Naive thymus-derived CD8-positive, alpha-beta T cell (primary cell): Measurements from ENCODE around the gene TRAF3IP1. TPM values are rescaled to one million over a fixed set of nuclear protein-coding genes. Genes with fewer than 3 reads are reported as not detected.
"Not testable (repeated sequence)": the region's sequence is repeated elsewhere in the genome, so short reads cannot be mapped to it uniquely, and the experiment has no call there.

ENCODE experiments used
- ATAC-seq, 2 donors: fragments of 150-1000 bp; cut with Tn5 transposase in 1 of 2; sonication (Bioruptor Pico), chemical (Tn5 transposase) in 1 of 2; 1 replicate in 1 of 2; 2 replicates in 1 of 2; pipeline ENCODE4 v1.10.0; 2021; ENCODE audit warnings: mild to moderate bottlenecking in 2 of 2, moderate library complexity in 2 of 2
- POLR2A ChIA-PET: fragments of 350-600 bp; sonication (Branson Sonifier 250); formaldehyde crosslinking; loops from one replicate; lab custom pipeline; 2021; ENCODE audit warnings: antibody characterized with exemption; lab: Charles Lee
- DNase-seq, 10 donors: peaks; one replicate each; pipeline versions ENCODE4 v3.0.0 to v3.0.0-alpha.2; 2020 to 2022
- H3K27ac Mint-ChIP-seq, 10 donors: one replicate each; pipeline ENCODE4 v1.8.0; 2020 to 2022; ENCODE audit warnings: mild to moderate bottlenecking in 10 of 10, mixed read lengths in 10 of 10, moderate library complexity in 4 of 10, inconsistent platforms in 1 of 10
- H3K27me3 Mint-ChIP-seq, 5 donors: one replicate each; pipeline ENCODE4 v1.8.0; 2021 to 2022; ENCODE audit warnings: mixed read lengths in 5 of 5
- H3K36me3 Mint-ChIP-seq, 3 donors: one replicate each; pipeline ENCODE4 v1.8.0; 2020 to 2022; ENCODE audit warnings: mixed read lengths in 3 of 3, mild to moderate bottlenecking in 2 of 3, inconsistent platforms in 1 of 3
- H3K4me1 Mint-ChIP-seq, 4 donors: one replicate each; pipeline ENCODE4 v1.8.0; 2021 to 2022; ENCODE audit warnings: mixed read lengths in 4 of 4
- H3K4me3 Mint-ChIP-seq, 10 donors: one replicate each; pipeline ENCODE4 v1.8.0; 2020 to 2022; ENCODE audit warnings: mild to moderate bottlenecking in 10 of 10, mixed read lengths in 10 of 10, moderate library complexity in 6 of 10, inconsistent platforms in 1 of 10
- H3K9me3 Mint-ChIP-seq, 9 donors: one replicate each; pipeline ENCODE4 v1.8.0; 2020 to 2022; ENCODE audit warnings: mixed read lengths in 9 of 9, mild to moderate bottlenecking in 3 of 9, inconsistent platforms in 1 of 9, moderate library complexity in 1 of 9
- polyA plus RNA-seq, 3 donors: library from polyadenylated mRNA; unstranded; fragments of 300-500 nt; fragmentation: Illumina TruSeq; gene quantifications; one replicate each; pipeline ENCODE4 v1.2.3, GENCODE V29; 2021
- total RNA-seq, 8 experiments: library from RNA in 2 of 8; stranded (reverse) in 2 of 8; gene quantifications; one replicate each; pipeline ENCODE4 v1.2.3 and lab custom pipeline; 2021 to 2026

The TRAF3IP1 gene
- total RNA-seq: 1 to 10 TPM; 8.3 to 9.8 TPM
- polyA plus RNA-seq: 1 to 10 TPM; 4.8 to 6.7 (median 5.0) TPM
- total RNA-seq (lab: John Stamatoyannopoulos, UW): 14.0 to 23.6 (median 17.0) reads per million in 6 experiments

- Mint-ChIP-seq H3K36me3 (peaks cover 0 to 5% (median 0%) of the 10 kb centered on the region in 3 donors), H3K4me3 (peak within 1 kb of the TSS; percentile 75 to 90 (median 82)), H3K4me1 (peaks cover 7 to 22% (median 15%) of the 10 kb centered on the region in 4 donors), H3K27me3 (peaks cover 0 to 5% (median 2%) of the 10 kb centered on the region in 5 donors), H3K27ac (peak within 1 kb of the TSS in 7 of 10 donors; percentile 31 to 83 (median 73)), H3K9me3 (no peaks in the 10 kb centered on the region)
- POLR2A ChIA-PET: interaction anchor here (1.2 kb wide), 1 partner anchor 31 kb away, joined by 4 read pairs; no protein-coding TSS in a partner anchor
- ATAC-seq (peak; percentile 93 to 97), DNase-seq (peak; percentile 73 to 92 (median 86))
Measured at GRCh38 chr2:238320246-238320647, at the start of gene TRAF3IP1. Gene TRAF3IP1 (plus strand): TSS chr2:238320518. CDS start chr2:238320663, 145 bp downstream.

DNA sequence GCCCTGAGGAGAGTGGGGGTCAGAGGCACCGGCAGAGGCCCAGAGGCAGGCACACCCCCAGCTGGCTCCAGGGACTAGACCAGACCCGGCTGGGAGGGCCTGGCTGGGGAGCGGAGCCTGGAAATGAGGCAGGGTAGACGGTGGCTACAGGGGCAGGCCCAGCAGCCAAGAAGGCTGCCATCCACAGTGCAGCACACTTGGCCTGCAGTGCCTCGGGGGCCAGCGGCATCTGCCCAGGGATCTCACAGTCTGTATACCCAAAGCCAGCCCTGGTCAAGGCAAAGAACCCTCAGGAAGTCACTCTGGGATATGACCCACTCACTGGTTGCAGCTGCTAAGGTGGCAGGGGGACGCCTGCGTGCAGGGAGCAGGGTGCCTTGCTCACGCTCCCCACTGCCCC, 49.7 kb upstream of the TRAF3IP1 start:
- DNase-seq (no peak), ATAC-seq (no peak)
- Mint-ChIP-seq H3K4me3 (no peak overlapping the region), H3K4me1 (peaks cover 0 to 3% (median 0%) of the 10 kb centered on the region in 4 donors), H3K9me3 (no peaks in the 10 kb centered on the region), H3K36me3 (peaks cover 0 to 83% (median 7%) of the 10 kb centered on the region in 3 donors), H3K27ac (no peak overlapping the region), H3K27me3 (no peaks in the 10 kb centered on the region)
- POLR2A ChIA-PET: no interaction called here

- H3K4me3 Mint-ChIP-seq: no peak overlapping the region
- H3K36me3 Mint-ChIP-seq: peaks cover 0 to 83% (median 8%) of the 10 kb centered on the region in 3 donors
- H3K4me1 Mint-ChIP-seq: peaks cover 0 to 3% (median 0%) of the 10 kb centered on the region in 4 donors
- ATAC-seq: no peak
- no peak overlapping the region for H3K27ac Mint-ChIP-seq
- no peaks in the 10 kb centered on the region for H3K27me3 Mint-ChIP-seq
- no peak for DNase-seq
- POLR2A ChIA-PET: no interaction called here
- no peaks in the 10 kb centered on the region for H3K9me3 Mint-ChIP-seq
Measured at GRCh38 chr2:238271061-238271554, 49.2 kb upstream of the TRAF3IP1 start.

DNA sequence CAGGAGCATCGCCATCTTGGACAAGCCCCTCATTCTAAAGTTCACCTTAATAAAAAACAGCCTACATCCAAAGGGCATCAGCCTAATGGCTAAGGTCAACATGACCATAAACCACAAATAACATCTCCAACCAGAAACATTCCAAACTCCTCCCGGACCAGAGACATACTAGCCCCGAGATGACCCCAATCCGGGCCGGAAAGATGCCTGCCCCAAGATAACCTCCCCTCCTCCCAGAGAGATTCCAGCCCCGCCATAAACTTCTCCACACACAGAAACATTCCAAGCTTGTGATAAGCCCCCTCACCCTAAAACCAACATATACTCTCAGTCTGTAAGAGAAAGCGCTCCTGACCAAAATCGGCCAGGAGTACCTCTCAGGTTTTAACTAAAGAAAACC, 48.6 kb upstream of the TRAF3IP1 start:
- POLR2A ChIA-PET, H3K9me3 Mint-ChIP-seq, H3K4me1 Mint-ChIP-seq, ATAC-seq, DNase-seq, H3K4me3 Mint-ChIP-seq, H3K27ac Mint-ChIP-seq, H3K27me3 Mint-ChIP-seq: not testable (repeated sequence)
- peaks cover 0 to 83% (median 9%) of the 10 kb centered on the region in 3 donors for H3K36me3 Mint-ChIP-seq

DNA sequence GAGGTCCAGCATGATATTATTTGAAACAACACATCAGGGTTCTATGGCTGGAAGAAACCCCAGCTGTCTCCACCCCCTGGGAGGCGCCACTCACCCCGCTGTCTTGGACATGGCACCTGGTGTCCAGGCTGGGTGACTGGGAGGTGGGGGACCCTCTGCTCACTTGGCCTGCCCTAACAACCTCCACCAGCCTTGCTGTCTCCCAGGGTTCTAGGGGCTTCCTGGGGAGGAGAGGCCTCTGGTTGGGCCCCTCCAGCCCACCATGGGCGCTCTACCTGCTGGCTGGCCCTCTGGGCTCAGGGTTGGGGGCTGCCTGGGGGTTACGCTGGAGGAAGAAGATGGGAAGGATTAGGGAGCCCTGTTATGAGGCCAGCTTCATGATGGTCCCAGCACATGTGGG, 48.2 kb upstream of the TRAF3IP1 start:
- no peak for DNase-seq
- POLR2A ChIA-PET: no interaction called here
- Mint-ChIP-seq H3K27me3 (no peaks in the 10 kb centered on the region), H3K27ac (no peak overlapping the region), H3K4me3 (no peak overlapping the region), H3K4me1 (peaks cover 0 to 2% (median 0%) of the 10 kb centered on the region in 4 donors), H3K36me3 (peaks cover 0 to 85% (median 9%) of the 10 kb centered on the region in 3 donors), H3K9me3 (no peaks in the 10 kb centered on the region)
- no peak for ATAC-seq

DNA sequence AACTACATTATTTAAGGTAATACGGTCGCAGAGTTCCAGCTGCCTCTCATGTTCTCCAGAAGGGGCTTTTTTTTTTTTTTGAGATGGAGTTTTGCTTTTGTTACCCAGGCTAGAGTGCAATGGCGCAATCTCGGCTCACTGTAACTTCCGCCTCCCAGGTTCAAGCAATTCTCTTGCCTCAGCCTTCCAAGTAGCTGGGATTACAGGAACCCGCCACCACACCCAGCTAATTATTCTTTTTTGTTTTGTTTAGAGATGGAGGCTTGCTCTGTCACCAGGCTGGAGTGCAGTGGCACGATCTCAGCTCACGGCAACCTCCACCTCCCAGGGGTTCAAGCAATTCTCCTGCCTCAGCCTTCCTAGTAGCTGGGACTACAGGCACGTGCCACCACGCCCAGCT, 46.9 kb upstream of the TRAF3IP1 start:
- H3K27me3 Mint-ChIP-seq, H3K4me3 Mint-ChIP-seq, ATAC-seq, H3K9me3 Mint-ChIP-seq, H3K27ac Mint-ChIP-seq, DNase-seq, H3K4me1 Mint-ChIP-seq: not testable (repeated sequence)
- peaks cover 0 to 90% (median 7%) of the 10 kb centered on the region in 3 donors for H3K36me3 Mint-ChIP-seq
- POLR2A ChIA-PET: interaction anchor here (0.7 kb wide), 1 partner anchor 105 kb away, joined by 3 read pairs; no protein-coding TSS in a partner anchor

GRCh38 chr2:238274152-238274865, 46.0 kb upstream of the TRAF3IP1 start:
- no peaks in the 10 kb centered on the region for H3K9me3 Mint-ChIP-seq
- H3K4me1 Mint-ChIP-seq: peaks cover 0 to 6% (median 2%) of the 10 kb centered on the region in 4 donors
- no peak overlapping the region for H3K4me3 Mint-ChIP-seq
- H3K27ac Mint-ChIP-seq: no peak overlapping the region
- ATAC-seq: no peak
- peaks cover 0 to 86% (median 7%) of the 10 kb centered on the region in 3 donors for H3K36me3 Mint-ChIP-seq
- DNase-seq: no peak
- POLR2A ChIA-PET: no interaction called here
- no peaks in the 10 kb centered on the region for H3K27me3 Mint-ChIP-seq

GRCh38 chr2:238277695-238278094, 42.6 kb upstream of the TRAF3IP1 start:
- POLR2A ChIA-PET: no interaction called here
- H3K4me3 Mint-ChIP-seq: no peak overlapping the region
- peak overlapping the region in 1 of 10 donors; percentile 61 for H3K27ac Mint-ChIP-seq
- peaks cover 14 to 28% (median 16%) of the 10 kb centered on the region in 4 donors for H3K4me1 Mint-ChIP-seq
- ATAC-seq (no peak), DNase-seq (no peak)
- H3K36me3 Mint-ChIP-seq: peaks cover 0 to 54% (median 7%) of the 10 kb centered on the region in 3 donors
- H3K27me3 Mint-ChIP-seq: no peaks in the 10 kb centered on the region
- H3K9me3 Mint-ChIP-seq: no peaks in the 10 kb centered on the region

DNA sequence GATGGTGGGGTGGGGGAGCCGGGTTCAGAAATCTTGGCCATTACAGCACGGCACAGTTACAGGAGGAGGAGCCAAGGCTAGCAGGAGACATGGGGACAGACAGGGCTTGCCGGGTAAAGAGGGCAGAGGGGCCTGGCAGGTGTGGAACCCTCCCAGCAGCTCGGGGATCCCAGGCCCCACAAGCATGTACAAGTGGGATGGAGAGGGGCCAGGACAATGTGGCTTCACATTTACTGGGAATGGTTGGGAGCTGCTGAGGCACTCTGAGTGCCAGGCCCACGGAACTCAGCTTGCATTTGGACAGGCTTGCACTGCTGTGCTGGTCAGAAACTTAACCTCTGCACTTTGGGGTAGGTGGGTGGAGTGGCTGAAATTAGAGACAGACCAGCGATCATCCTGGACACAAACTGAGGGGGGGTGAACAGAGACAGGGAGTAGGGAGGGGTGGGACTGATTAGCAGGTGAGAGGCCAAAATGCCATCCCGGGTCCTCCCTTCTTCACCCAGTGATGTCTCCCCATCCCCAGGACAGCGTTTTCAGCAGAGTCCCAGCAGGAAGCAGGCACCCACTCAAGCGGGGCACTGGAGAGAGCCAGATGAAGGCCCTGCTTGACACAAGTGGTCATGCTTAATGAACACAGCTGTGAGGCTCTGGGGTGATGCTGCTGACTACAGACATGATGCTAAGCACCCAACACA, 41.5 kb upstream of the TRAF3IP1 start:
- DNase-seq: no peak
- no peak for ATAC-seq
- H3K27ac Mint-ChIP-seq: peak overlapping the region in 2 of 10 donors; percentile 7 to 61
- peaks cover 0 to 43% (median 6%) of the 10 kb centered on the region in 3 donors for H3K36me3 Mint-ChIP-seq
- no peaks in the 10 kb centered on the region for H3K27me3 Mint-ChIP-seq
- H3K9me3 Mint-ChIP-seq: no peaks in the 10 kb centered on the region
- POLR2A ChIA-PET: no interaction called here
- no peak overlapping the region for H3K4me3 Mint-ChIP-seq
- peaks cover 23 to 36% (median 25%) of the 10 kb centered on the region in 4 donors for H3K4me1 Mint-ChIP-seq

DNA sequence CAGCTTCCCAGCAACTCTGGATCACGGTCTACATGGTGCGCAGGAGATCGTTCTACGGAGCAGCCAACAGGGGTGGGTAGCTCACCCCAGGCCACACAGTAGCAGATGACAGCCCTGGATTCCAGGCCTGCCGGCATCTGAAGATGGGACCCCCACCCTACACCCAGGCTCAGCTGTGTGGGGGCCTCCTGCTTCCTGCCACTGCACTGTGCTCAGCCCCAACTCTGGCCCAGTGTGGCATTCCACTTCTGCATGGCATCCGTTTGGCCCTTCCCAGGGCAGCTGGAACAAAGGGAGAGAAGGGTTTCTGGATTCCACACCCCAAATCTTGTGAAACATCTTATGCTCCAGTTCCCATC, 41.0 kb upstream of the TRAF3IP1 start:
- peaks cover 0 to 38% (median 6%) of the 10 kb centered on the region in 3 donors for H3K36me3 Mint-ChIP-seq
- ATAC-seq (no peak), DNase-seq (no peak)
- no peak overlapping the region for H3K4me3 Mint-ChIP-seq
- POLR2A ChIA-PET: no interaction called here
- no peak overlapping the region for H3K27ac Mint-ChIP-seq
- no peaks in the 10 kb centered on the region for H3K27me3 Mint-ChIP-seq
- H3K9me3 Mint-ChIP-seq: no peaks in the 10 kb centered on the region
- H3K4me1 Mint-ChIP-seq: peaks cover 23 to 37% (median 28%) of the 10 kb centered on the region in 4 donors

DNA sequence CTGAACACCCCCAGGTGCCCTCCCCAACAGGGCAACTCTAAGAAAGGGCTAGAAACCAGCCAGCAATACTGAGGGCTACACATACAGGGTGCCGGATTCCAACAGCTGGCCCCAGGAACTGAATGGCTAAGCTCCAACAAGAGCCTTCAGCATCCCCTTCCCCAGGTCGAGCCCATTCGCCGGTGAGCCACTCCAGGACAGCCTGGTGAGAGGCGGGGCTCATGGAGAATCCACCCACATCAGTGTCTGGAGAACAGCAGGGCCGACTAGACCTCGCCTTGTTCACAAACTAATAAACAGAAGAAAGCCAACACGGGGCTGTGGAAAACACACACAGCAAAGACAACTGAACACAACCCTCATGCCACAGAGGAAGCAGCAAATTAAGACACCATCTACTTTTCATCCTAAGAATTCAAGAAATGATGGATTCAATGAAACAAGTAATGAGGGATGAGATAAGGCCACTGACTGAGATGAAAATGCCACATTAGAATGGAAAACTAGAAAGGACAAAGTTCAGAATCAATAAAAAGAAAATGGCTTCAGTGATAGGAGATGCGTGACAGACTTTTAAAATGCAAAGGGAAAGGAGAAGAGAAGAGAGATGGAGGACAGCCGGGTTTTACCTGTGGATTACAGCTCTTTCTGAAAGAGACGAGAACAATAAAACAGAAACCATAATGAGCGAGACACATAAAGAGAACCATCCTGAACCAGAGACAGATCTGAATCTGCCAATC, 40.1 kb upstream of the TRAF3IP1 start:
- Mint-ChIP-seq H3K27ac (no peak overlapping the region), H3K4me1 (peaks cover 26 to 44% (median 30%) of the 10 kb centered on the region in 4 donors), H3K9me3 (no peaks in the 10 kb centered on the region), H3K27me3 (no peaks in the 10 kb centered on the region), H3K4me3 (no peak overlapping the region), H3K36me3 (peaks cover 0 to 29% (median 6%) of the 10 kb centered on the region in 3 donors)
- no peak for ATAC-seq
- POLR2A ChIA-PET: no interaction called here
- no peak for DNase-seq

DNA sequence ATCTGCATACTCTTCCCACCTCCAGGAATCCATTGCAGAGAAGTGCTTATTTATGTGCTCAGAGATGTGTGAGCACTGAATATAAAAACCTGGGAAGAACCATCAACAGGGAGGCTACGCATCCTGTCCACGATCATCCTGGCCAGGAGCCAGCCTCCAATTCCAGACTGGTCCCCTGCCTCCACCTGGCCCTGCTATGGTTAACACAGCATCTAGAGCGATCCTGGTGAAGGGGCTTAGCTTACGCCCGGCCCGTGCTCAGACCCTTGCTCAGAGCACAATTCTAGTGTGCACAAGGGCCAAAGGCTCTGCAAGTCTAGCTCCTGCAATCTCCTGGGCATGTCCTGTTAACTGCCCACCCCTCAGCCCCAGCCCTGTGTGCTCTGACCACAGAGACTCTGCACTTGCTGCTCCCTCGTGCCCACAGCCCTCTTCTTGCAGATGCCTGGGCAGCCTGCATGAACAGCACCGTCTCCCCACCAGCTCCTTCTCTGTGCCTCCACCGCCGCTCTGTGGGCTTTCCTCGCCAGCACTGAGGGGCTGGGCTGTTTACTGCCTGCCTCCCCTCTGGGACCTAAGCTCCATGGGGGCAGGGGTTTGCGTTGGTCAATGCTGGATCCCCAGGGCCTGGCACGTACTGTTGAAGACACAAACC, 38.4 kb upstream of the TRAF3IP1 start:
- no peak for ATAC-seq
- DNase-seq: no peak
- Mint-ChIP-seq H3K4me3 (no peak overlapping the region), H3K4me1 (peaks cover 30 to 60% (median 43%) of the 10 kb centered on the region in 4 donors), H3K36me3 (peaks cover 0 to 15% (median 2%) of the 10 kb centered on the region in 3 donors), H3K9me3 (no peaks in the 10 kb centered on the region), H3K27ac (peak overlapping the region in 2 of 10 donors; percentile 16 to 82), H3K27me3 (no peaks in the 10 kb centered on the region)
- POLR2A ChIA-PET: no interaction called here
